Neural progenitor cell (in vitro differentiated cells): ENCODE measurements around the gene RPS10.

Source experiments
- EZH2 ChIP-seq: fragments of 200-600 bp; sonication (generic); IDR thresholded peaks from 2 replicates; pipeline ENCODE4 v1.6.1; 2017; ENCODE audit warnings: antibody characterized with exemption, mild to moderate bottlenecking, moderate library complexity
- EZH2phosphoT487 ChIP-seq: fragments of 200-600 bp; sonication (generic); IDR thresholded peaks from 2 replicates; pipeline ENCODE4 v1.6.1; 2017; ENCODE audit warnings: antibody characterized with exemption
- TF ChIP-seq, protein P1 (sequence below): fragments of 200-600 bp; sonication (generic); IDR thresholded peaks from 2 replicates; pipeline ENCODE4 v1.5.1; 2017; ENCODE audit warnings: antibody characterized with exemption, mild to moderate bottlenecking

DNA sequence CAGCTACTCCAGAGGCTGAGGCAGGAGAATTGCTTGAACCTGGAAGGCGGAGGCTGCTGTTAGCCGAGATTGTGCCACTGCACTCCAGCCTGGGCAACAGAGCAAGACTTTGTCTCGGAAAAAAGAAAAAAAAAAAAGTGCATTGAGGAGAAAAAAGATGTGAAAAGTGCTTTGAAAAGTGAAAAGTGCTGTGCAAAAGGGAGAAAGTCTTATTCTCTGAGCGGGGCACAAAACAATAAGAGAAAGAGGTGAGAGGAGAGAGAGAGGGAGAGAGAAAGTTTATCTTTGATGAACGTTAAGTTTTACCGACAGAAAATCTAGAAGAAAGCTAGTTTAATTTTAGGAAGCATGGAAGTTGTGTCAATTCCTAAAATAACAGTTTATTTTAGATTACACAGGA, 36.1 kb upstream of the RPS10 start:
- TF ChIP-seq EZH2 (no peak), EZH2phosphoT487 (no peak)
- TF ChIP-seq, protein P1, sequence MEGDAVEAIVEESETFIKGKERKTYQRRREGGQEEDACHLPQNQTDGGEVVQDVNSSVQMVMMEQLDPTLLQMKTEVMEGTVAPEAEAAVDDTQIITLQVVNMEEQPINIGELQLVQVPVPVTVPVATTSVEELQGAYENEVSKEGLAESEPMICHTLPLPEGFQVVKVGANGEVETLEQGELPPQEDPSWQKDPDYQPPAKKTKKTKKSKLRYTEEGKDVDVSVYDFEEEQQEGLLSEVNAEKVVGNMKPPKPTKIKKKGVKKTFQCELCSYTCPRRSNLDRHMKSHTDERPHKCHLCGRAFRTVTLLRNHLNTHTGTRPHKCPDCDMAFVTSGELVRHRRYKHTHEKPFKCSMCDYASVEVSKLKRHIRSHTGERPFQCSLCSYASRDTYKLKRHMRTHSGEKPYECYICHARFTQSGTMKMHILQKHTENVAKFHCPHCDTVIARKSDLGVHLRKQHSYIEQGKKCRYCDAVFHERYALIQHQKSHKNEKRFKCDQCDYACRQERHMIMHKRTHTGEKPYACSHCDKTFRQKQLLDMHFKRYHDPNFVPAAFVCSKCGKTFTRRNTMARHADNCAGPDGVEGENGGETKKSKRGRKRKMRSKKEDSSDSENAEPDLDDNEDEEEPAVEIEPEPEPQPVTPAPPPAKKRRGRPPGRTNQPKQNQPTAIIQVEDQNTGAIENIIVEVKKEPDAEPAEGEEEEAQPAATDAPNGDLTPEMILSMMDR, result no peak
